ENCODE measurements around the gene USP30.

GRCh38 chr12:109064143-109064542 is 11.8 kb downstream of the USP30 start:
- no peak for TF ChIP-seq CTCF (IDR thresholded peaks at IDR 0.05)
- no peak for TF ChIP-seq POLR2A (IDR thresholded peaks at IDR 0.05)

Data from adrenal gland (tissue), 5 donors.